Kidney tubule cell (primary cell): ENCODE results near the gene USP37.
A peak's percentile ranks its signal among the peaks of the same experiment; 100 is the strongest.

ENCODE experiments used
- DNase-seq: peaks from one replicate; pipeline ENCODE4 v3.0.0-alpha.2; 2018; ENCODE audit warnings: low spot score

USP37 gene

GRCh38 chr2:218477247-218477646, 90.9 kb downstream of the USP37 start:
- no peak for DNase-seq

- no peak for DNase-seq
Observed at GRCh38 chr2:218476676-218477075, 91.5 kb downstream of the USP37 start.

DNA sequence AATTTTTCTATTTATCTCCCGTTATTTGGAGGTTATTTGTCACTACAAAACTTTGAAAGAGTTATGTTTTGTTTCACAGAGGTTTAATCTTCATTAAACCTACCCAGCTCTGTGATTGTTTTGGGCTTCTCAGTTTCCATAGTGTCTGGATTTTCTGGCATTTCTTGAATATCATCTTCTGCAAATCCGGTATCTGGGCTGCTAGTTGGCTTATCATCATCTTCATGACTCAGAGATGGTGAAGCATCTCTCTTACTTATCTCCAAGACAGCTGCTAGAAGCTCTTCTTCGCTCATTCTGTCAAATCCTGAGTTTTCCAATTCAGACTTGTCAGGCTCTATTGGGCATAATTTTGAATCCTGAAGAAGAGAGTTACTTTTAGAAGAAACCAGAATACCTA, 93.6 kb downstream of the USP37 start:
- no peak for DNase-seq

- DNase-seq = no peak
Observed at GRCh38 chr2:218472988-218473387, 95.2 kb downstream of the USP37 start.

DNA sequence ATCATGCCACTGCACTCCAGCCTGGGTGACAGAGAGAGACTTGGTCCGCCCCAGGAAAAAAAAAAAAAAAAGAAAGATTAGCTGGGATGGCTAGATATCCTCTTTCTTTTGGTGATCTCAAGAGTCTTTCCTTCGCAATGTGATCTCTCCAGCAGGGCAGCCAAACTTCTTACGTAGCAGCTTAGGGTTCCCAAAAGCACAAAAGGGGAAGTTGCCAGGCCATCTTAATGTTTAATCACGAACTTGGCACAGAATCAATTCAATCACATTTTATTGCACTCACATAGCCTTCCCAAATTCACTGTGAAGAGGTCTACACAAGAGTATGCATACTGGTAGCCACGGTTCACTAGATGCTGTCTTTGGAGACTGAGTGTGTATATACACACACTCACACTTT, 96.2 kb downstream of the USP37 start:
- no peak for DNase-seq

DNA sequence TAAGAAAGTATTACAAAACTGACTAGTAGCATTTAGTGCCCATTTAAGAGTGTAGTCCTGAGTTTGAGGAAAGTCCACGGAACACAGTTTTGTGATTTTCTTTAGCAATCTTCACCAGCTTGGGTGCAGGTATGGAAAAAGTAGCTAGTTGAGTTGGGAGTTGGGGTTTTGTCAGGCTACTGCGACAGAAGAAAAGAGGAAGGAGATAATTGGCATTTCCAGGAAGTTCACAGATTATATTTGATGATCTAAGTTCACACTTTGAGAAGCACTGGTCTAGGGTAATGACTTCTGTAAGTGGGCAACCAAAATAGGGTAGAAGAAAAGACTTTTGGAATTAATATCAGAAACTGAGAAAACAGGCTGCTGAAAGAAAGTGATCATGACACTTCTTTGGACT, 97.1 kb downstream of the USP37 start:
- DNase-seq = no peak

GRCh38 chr2:218470448-218470847, 97.7 kb downstream of the USP37 start:
- DNase-seq = no peak

GRCh38 chr2:218465987-218466633, 102.0 kb downstream of the USP37 start:
- peak; percentile 25 for DNase-seq

- DNase-seq = no peak
Observed at GRCh38 chr2:218458598-218458997, 109.6 kb downstream of the USP37 start.

GRCh38 chr2:218456849-218457248, 111.3 kb downstream of the USP37 start:
- DNase-seq = no peak

- DNase-seq = no peak
Observed at GRCh38 chr2:218452079-218452478, 116.1 kb downstream of the USP37 start.

DNA sequence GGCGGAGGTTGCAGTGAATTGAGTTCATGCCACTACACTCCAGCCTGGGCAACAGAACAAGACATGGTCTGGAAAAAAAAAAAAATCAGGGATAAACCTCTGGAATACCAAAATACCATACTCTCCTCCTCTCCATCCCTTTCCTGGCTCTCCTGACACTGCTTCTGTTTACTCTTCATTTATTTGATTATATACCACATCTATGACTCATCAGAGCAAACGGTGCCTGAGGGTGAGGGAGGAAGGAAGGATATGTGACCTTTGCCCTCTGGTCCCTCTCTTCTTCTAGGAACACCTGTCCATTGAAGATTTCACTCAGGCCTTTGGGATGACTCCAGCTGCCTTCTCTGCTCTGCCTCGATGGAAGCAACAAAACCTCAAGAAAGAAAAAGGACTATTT, 119.2 kb downstream of the USP37 start:
- peak; percentile 51 for DNase-seq

DNA sequence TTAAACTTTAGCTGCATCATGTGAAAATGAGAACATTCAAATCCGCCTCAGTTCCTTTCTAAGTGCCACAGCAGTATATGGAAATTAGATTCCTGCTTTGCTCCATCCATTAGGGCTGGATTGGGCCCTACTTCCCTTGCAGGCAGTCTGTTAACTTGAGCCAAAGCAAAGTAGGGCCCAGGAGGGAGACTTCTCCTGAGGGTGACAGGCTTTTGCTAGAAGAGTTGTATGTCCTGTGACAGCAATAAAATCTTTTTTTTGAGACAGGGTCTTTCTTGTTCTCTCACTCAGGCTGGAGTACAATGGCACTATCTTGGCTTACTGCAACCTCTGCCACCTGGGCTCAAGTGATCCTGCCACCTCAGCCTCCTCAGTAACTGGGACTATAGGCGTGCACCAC, 121.1 kb downstream of the USP37 start:
- no peak for DNase-seq

DNA sequence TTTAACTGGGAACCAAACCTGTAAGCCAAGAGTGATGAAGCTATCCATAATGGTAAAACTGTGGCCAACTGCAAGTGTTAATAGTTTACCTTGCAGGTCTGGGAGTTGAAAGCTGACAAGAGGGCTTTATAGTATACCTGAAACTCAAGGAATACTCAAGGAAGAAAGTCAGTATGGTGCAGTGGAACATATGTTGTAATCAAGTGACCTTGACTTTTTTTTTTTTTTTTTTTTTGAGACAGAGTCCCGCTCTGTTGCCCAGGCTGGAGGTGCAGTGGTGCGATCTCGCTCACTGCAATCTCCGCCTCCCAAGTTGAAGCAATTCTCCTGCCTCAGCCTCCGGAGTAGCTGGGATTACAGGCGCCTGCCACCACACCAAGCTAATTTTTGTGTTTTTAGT, 121.6 kb downstream of the USP37 start:
- no peak for DNase-seq

DNA sequence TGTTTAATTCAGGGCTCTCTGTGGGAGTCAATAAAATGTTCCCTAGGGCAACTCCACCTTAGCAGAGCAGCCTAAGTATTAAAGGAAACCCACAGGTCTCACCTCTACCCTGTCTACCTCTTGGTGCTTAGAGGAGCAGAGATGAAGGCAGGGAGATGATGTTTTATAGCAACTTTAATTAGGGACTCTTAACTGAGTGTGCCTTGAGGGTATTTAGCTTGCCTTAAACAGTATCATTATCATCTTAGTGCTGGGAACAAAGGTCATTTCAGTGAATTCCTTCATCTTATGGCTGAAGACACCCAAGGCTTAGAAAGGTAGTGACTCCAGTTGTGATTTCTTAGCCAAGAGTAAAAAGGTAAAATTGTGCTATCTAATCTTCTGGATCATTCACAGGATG, 122.5 kb downstream of the USP37 start:
- DNase-seq = no peak

DNA sequence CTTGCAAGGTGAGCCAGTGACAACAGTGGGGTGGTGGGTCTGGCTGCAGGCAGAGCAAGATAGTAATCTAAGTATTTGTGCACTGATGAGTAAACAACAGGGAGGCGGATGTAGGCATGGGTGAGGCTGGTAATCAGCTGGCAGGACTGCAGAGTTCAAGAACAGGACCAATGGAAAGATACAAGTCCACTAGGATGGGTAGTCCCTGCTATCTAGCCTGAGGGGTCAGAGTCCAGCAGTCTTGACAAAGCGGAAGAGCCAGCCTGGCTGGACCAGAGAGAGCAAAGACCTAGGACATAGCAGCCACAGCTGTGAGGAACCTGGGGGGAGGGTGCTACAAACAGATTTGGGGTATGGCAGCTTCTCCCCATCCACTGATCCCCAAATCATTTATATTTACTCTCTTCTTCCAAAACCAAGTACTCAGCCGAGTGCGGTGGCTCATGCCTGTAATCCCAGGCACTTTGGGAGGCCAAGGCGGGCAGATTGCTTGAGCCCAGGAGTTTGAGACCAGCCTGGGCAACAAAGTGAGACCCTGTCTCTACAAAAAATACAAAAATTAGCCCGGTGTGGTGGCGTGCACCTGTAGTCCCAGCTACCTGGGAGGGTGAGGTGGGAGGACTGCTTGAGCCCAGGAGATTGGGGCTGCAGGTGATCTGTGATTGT, 123.3 kb downstream of the USP37 start:
- DNase-seq = no peak

DNA sequence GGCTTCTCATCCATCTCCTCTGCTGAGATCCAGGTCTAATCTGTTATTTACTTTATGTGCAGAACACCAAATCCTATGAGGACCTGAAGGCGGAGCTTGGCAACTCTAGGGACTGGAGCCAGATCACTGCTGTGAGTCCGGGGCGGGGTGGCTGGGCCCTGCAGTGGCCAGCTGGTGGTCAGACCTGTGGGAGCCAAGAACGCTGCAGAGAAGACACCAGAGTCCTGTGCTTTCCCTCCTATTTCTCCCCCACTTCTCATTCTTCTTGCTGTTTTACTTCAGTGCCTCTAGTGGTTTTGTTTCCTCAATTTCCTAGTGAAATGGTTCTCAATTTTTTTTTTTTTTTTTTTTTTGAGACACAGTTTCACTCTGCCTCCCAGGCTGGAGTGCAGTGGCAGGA, 129.6 kb downstream of the USP37 start:
- DNase-seq = no peak

DNA sequence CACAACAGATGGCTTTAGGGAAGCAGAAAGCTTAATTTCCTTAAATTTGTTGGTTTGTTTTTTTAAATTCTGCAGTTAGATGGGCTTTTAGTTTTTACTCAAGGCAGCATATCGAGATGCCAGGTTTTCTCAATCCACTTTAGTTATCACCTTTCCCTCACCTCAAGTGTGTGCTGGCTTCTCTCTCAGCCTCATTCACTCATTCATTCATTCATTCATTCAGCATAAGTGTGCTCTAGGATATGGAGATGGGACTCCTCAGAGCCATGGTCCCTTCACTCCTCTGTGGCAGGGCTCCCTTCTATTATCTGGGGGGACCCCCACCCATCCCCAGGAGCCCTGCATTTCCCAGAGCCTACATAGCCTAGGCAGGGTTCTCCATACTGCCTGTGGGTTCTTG, 130.2 kb downstream of the USP37 start:
- no peak for DNase-seq

GRCh38 chr2:218436992-218437391, 131.2 kb downstream of the USP37 start:
- no peak for DNase-seq

- DNase-seq = no peak
Observed at GRCh38 chr2:218435003-218435982, 132.9 kb downstream of the USP37 start.

- DNase-seq = no peak
Observed at GRCh38 chr2:218434456-218434855, 133.7 kb downstream of the USP37 start.

DNA sequence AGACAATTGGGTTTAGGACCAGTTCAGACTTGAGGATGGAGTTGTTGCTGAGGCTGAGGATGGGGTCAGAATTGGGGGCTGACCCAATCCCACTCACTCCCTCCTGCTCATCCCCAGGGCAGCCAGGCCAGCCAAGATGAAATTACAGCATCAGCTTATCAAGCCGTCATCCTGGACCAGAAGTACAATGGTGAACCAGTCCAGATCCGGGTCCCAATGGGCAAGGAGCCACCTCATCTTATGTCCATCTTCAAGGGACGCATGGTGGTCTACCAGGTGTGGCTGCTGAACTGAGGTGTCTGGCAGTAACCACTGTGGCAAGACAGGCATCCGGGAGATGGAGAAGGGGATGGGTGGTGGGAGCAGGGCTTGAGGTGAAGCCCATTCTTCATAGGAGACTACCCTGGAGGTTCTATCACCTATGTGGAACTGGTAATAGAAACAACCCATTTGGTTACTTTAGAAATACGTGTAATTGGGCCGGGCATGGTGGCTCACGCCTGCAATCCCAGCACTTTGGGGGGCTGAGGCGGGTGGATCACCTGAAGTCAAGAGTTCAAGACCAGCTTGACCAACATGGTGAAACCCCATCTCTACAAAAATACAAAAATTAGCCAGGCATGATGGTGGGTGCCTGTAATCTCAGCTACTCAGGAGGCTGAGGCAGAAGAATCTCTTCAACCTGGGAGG, 135.3 kb downstream of the USP37 start:
- no peak for DNase-seq
